Measurements from ENCODE around the gene LCTL. TPM values are rescaled to one million over a fixed set of nuclear protein-coding genes. Genes with fewer than 3 reads are reported as not detected.

The LCTL gene
- polyA plus RNA-seq, 1 of the 3 experiments (the other 2 are of a cell fraction), result 1.9 TPM

DNA sequence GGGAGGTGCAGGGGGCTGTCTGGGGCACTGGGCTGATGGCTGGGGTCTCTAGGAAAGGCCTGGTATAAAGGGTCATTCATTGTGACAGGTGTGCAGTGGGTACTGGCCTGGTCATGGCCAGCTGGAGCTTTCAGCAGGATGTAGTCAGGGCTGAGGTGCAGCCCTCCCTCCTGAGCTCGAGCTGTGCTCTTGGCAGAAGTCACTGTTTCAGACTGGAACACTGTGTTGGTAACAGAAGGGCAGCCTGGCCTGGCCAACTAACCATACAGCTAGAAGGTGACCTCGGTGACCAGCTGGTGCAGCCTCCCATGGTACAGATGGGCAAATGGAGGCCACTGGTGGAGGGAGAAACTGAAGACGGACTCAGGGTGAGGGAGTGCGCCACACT is 34.4 kb upstream of the LCTL start:
- DNase-seq, result no peak
- Histone ChIP-seq H3K4me1 (ENCODE audit: control insufficient read depth in 1 of 2, insufficient read depth in 2 of 2, low read depth in 1 of 2, low read length in 1 of 2) (peaks cover 0 to under 1% of the 10 kb centered on the region in 2 experiments; a peak in 2 of 4 replicates), H3K36me3 (replicated peaks in 1 of 2; ENCODE audit: control insufficient read depth in 1 of 2, insufficient read depth in 2 of 2, low read length in 1 of 2) (no peaks in the 10 kb centered on the region), H3K4me2 (no peak overlapping the region), H3K27me3 (ENCODE audit: insufficient read depth) (no peaks in the 10 kb centered on the region), H4K20me1 (ENCODE audit: insufficient read depth) (no peaks in the 10 kb centered on the region), H3K9ac (no peak overlapping the region), H3K9me3 (no peaks in the 10 kb centered on the region), H2AFZ (ENCODE audit: low read depth) (no peak overlapping the region), H3K9me2 (no peaks in the 10 kb centered on the region), H3K27ac (ENCODE audit: low read depth in 2 of 2, low read length in 1 of 2) (no peak overlapping the region), H3F3A (replicated peaks; ENCODE audit: insufficient read depth) (peaks cover 12% of the 10 kb centered on the region), H3K79me2 (ENCODE audit: insufficient read depth) (no peaks in the 10 kb centered on the region), H3K4me3 (ENCODE audit: low read depth in 2 of 2, low read length in 1 of 2) (no peak overlapping the region)
- CTCF ChIA-PET, result interaction anchor here (0.7 to 1.3 kb wide), 6 partner anchors 20 to 304 kb away, joined by 3 to 6 read pairs (median 4); no protein-coding TSS in a partner anchor
- 77% methylated on average over 3 of the region's 4 CpGs for WGBS (ENCODE audit: low lambda C conversion rate)
- POLR2A ChIA-PET, result no interaction called here
- TF ChIP-seq RXRA (IDR thresholded peaks at IDR 0.05; ENCODE audit: borderline replicate concordance, low read depth) (no peak), GABPA (IDR thresholded peaks at IDR 0.05; ENCODE audit: low read depth) (no peak), JUND (IDR thresholded peaks at IDR 0.05) (no peak), EZH2phosphoT487 (IDR thresholded peaks at IDR 0.05; ENCODE audit: borderline replicate concordance, low read depth) (no peak), MXI1 (IDR thresholded peaks at IDR 0.05; ENCODE audit: low read depth, low read length) (no peak), FOSL2 (IDR thresholded peaks at IDR 0.05; ENCODE audit: borderline replicate concordance, low read depth) (no peak), ELF1 (IDR thresholded peaks at IDR 0.05) (no peak), MEF2A (IDR thresholded peaks at IDR 0.05; ENCODE audit: borderline replicate concordance, low read depth) (no peak), SIN3A (IDR thresholded peaks at IDR 0.05; ENCODE audit: borderline replicate concordance, low read depth, low read length) (no peak), GATA2 (CRISPR knock-in tag; IDR thresholded peaks at IDR 0.05) (no peak)
- TF ChIP-seq, protein P1, sequence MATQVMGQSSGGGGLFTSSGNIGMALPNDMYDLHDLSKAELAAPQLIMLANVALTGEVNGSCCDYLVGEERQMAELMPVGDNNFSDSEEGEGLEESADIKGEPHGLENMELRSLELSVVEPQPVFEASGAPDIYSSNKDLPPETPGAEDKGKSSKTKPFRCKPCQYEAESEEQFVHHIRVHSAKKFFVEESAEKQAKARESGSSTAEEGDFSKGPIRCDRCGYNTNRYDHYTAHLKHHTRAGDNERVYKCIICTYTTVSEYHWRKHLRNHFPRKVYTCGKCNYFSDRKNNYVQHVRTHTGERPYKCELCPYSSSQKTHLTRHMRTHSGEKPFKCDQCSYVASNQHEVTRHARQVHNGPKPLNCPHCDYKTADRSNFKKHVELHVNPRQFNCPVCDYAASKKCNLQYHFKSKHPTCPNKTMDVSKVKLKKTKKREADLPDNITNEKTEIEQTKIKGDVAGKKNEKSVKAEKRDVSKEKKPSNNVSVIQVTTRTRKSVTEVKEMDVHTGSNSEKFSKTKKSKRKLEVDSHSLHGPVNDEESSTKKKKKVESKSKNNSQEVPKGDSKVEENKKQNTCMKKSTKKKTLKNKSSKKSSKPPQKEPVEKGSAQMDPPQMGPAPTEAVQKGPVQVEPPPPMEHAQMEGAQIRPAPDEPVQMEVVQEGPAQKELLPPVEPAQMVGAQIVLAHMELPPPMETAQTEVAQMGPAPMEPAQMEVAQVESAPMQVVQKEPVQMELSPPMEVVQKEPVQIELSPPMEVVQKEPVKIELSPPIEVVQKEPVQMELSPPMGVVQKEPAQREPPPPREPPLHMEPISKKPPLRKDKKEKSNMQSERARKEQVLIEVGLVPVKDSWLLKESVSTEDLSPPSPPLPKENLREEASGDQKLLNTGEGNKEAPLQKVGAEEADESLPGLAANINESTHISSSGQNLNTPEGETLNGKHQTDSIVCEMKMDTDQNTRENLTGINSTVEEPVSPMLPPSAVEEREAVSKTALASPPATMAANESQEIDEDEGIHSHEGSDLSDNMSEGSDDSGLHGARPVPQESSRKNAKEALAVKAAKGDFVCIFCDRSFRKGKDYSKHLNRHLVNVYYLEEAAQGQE (IDR thresholded peaks at IDR 0.05; ENCODE audit: low read depth, low read length), result no peak
- TF ChIP-seq, protein P2, sequence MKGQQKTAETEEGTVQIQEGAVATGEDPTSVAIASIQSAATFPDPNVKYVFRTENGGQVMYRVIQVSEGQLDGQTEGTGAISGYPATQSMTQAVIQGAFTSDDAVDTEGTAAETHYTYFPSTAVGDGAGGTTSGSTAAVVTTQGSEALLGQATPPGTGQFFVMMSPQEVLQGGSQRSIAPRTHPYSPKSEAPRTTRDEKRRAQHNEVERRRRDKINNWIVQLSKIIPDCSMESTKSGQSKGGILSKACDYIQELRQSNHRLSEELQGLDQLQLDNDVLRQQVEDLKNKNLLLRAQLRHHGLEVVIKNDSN (IDR thresholded peaks at IDR 0.05; ENCODE audit: borderline replicate concordance, low read depth), result no peak
- TF ChIP-seq, protein P3, sequence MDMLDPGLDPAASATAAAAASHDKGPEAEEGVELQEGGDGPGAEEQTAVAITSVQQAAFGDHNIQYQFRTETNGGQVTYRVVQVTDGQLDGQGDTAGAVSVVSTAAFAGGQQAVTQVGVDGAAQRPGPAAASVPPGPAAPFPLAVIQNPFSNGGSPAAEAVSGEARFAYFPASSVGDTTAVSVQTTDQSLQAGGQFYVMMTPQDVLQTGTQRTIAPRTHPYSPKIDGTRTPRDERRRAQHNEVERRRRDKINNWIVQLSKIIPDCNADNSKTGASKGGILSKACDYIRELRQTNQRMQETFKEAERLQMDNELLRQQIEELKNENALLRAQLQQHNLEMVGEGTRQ (IDR thresholded peaks at IDR 0.05; ENCODE audit: borderline replicate concordance, low read depth, low read length), result no peak
- TF ChIP-seq, protein P4, sequence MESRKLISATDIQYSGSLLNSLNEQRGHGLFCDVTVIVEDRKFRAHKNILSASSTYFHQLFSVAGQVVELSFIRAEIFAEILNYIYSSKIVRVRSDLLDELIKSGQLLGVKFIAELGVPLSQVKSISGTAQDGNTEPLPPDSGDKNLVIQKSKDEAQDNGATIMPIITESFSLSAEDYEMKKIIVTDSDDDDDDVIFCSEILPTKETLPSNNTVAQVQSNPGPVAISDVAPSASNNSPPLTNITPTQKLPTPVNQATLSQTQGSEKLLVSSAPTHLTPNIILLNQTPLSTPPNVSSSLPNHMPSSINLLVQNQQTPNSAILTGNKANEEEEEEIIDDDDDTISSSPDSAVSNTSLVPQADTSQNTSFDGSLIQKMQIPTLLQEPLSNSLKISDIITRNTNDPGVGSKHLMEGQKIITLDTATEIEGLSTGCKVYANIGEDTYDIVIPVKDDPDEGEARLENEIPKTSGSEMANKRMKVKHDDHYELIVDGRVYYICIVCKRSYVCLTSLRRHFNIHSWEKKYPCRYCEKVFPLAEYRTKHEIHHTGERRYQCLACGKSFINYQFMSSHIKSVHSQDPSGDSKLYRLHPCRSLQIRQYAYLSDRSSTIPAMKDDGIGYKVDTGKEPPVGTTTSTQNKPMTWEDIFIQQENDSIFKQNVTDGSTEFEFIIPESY (IDR thresholded peaks at IDR 0.05; ENCODE audit: borderline replicate concordance, low read depth), result no peak
